DOHH2 (cell line): ENCODE data around the gene ACYP2.

ENCODE experiments used
- H3F3A ChIP-seq: fragments of 200-600 bp; sonication (generic), shearing (Covaris generic); 2 replicates; pipeline ENCODE4 v1.6.0; 2016; ENCODE audit warnings: antibody characterized with exemption, mild to moderate bottlenecking; ENCODE audit not compliant: control insufficient read depth, insufficient read depth
- H3K27ac ChIP-seq: fragments of 200-600 bp; sonication (generic); 2 replicates; pipeline ENCODE4 v1.5.1; 2014; ENCODE audit warnings: low read depth, mild to moderate bottlenecking, low read length, moderate library complexity
- H3K27me3 ChIP-seq: fragments of 200-600 bp; sonication (generic); 2 replicates; pipeline ENCODE4 v1.6.1; 2014; ENCODE audit warnings: mild to moderate bottlenecking, low read length, mixed read lengths; ENCODE audit not compliant: control insufficient read depth
- H3K36me3 ChIP-seq: fragments of 200-600 bp; sonication (generic); 2 replicates; pipeline ENCODE4 v1.6.1; 2014; ENCODE audit warnings: mild to moderate bottlenecking, low read length, moderate library complexity, mixed read lengths; ENCODE audit not compliant: control insufficient read depth
- H3K4me1 ChIP-seq: fragments of 200-600 bp; sonication (generic); 2 replicates; pipeline ENCODE4 v1.6.1; 2014; ENCODE audit warnings: mild to moderate bottlenecking, low read length, mixed read lengths; ENCODE audit not compliant: control insufficient read depth
- H3K4me2 ChIP-seq: fragments of 200-600 bp; sonication (generic); 2 replicates; pipeline ENCODE4 v1.6.0; 2014; ENCODE audit warnings: mild to moderate bottlenecking, low read length, moderate library complexity
- H3K4me3 ChIP-seq: fragments of 200-600 bp; sonication (generic); 2 replicates; pipeline ENCODE4 v1.5.1; 2014; ENCODE audit warnings: mild to moderate bottlenecking, low read length, mixed read lengths
- H3K79me2 ChIP-seq: fragments of 200-600 bp; sonication (generic); 2 replicates; pipeline ENCODE4 v1.6.1; 2014; ENCODE audit warnings: mild to moderate bottlenecking, low read length, mixed read lengths; ENCODE audit not compliant: control insufficient read depth
- H3K9me2 ChIP-seq: fragments of 200-600 bp; sonication (generic); replicated peaks from 2 replicates; pipeline ENCODE4 v1.6.1; 2014; ENCODE audit warnings: mild to moderate bottlenecking, low read length, mixed read lengths; ENCODE audit not compliant: control insufficient read depth
- H3K9me3 ChIP-seq: fragments of 200-600 bp; sonication (generic); 2 replicates; pipeline ENCODE4 v1.6.1; 2014; ENCODE audit warnings: antibody characterized with exemption, low read length, mixed read lengths; ENCODE audit not compliant: control insufficient read depth, insufficient read depth
- H4K20me1 ChIP-seq: fragments of 200-600 bp; sonication (generic); 2 replicates; pipeline ENCODE4 v1.6.0; 2014; ENCODE audit warnings: low read depth, mild to moderate bottlenecking, antibody characterized with exemption, low read length, moderate library complexity; ENCODE audit not compliant: control insufficient read depth, insufficient read depth
- CTCF ChIP-seq: fragments of 200-600 bp; sonication (generic); IDR thresholded peaks from one replicate; pipeline ENCODE4 v1.5.1; 2014; ENCODE audit warnings: antibody characterized with exemption, mild to moderate bottlenecking, low read depth, low read length; ENCODE audit not compliant: poor library complexity, severe bottlenecking
- EZH2phosphoT487 ChIP-seq: fragments of 200-600 bp; sonication (generic); IDR thresholded peaks from 2 replicates; pipeline ENCODE4 v1.6.1; 2017; ENCODE audit warnings: borderline replicate concordance, mild to moderate bottlenecking, antibody characterized with exemption, low read length, moderate library complexity, mixed read lengths

ACYP2 gene

GRCh38 chr2:54249629-54250028 lies 134.2 kb downstream of the ACYP2 start:
- no peak for TF ChIP-seq EZH2phosphoT487
- no peak for TF ChIP-seq CTCF
- no peak overlapping the region for H3K4me3 ChIP-seq
- H3K9me2 ChIP-seq: peaks cover 2% of the 10 kb centered on the region; the same call in 1 of the 2 replicates
- H3F3A ChIP-seq: no peaks in the 10 kb centered on the region
- no peaks in the 10 kb centered on the region for H3K79me2 ChIP-seq
- no peak overlapping the region for H3K27ac ChIP-seq
- H3K36me3 ChIP-seq: no peaks in the 10 kb centered on the region
- H3K27me3 ChIP-seq: no peaks in the 10 kb centered on the region
- H3K4me2 ChIP-seq: no peak overlapping the region
- no peaks in the 10 kb centered on the region for H3K4me1 ChIP-seq
- no peaks in the 10 kb centered on the region for H4K20me1 ChIP-seq
- no peaks in the 10 kb centered on the region for H3K9me3 ChIP-seq

- H3K9me2 ChIP-seq: no peaks in the 10 kb centered on the region
- H3K4me3 ChIP-seq: no peak overlapping the region
- H3K27me3 ChIP-seq: no peaks in the 10 kb centered on the region
- no peaks in the 10 kb centered on the region for H3K36me3 ChIP-seq
- H3K27ac ChIP-seq: no peak overlapping the region
- H3K4me1 ChIP-seq: no peaks in the 10 kb centered on the region
- no peaks in the 10 kb centered on the region for H3K79me2 ChIP-seq
- no peaks in the 10 kb centered on the region for H3K9me3 ChIP-seq
- H3F3A ChIP-seq: no peaks in the 10 kb centered on the region
- no peak for TF ChIP-seq EZH2phosphoT487
- no peak for TF ChIP-seq CTCF
- H4K20me1 ChIP-seq: no peaks in the 10 kb centered on the region
- H3K4me2 ChIP-seq: no peak overlapping the region
Measured at GRCh38 chr2:54254180-54254579, 138.8 kb downstream of the ACYP2 start.

DNA sequence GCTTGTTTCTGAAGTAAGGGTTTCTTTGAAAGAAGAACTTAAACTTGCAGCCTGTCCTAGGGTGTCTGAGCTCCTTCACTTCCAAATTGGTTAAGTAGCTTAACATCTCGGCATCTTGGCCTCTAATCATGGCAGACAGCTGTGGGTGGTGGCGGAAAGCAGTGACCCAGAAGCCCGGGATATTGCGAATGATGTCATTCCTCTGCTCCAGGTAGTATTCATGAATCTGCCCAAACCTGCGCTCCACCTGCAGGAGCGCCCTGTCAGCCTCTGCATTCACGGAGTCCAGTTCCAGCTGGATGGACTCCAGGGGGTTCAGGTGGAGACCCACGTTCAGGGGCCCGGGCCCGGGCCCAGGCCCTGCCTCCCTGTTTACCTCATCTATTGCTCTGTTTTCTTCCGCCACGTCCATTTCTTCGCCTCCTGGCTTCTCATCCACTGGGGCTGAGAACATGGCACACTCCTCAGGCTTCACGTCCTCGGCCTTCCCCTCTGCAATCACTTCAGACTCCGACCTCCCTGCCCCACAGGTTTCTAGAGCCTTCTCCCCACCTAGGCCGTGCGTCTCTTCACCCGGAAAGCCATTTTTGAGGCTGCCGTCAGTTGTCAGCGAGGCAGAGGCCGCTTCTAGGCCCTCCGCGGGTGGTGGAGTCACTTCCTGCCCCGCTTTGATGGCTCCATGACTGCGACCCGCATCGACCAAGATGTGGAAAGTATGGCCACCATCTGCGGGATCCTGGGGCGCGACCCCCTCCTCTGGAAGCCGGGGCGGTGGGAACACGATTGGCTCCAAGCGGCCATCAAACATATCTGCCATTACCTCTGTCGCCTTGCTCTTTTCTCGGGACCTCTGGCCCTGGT lies 140.0 kb downstream of the ACYP2 start:
- no peaks in the 10 kb centered on the region for H3K4me1 ChIP-seq
- H3K4me3 ChIP-seq: no peak overlapping the region
- H3K36me3 ChIP-seq: no peaks in the 10 kb centered on the region
- no peaks in the 10 kb centered on the region for H3K79me2 ChIP-seq
- no peaks in the 10 kb centered on the region for H3K9me3 ChIP-seq
- TF ChIP-seq CTCF (no peak), EZH2phosphoT487 (no peak)
- no peaks in the 10 kb centered on the region for H3F3A ChIP-seq
- H3K27me3 ChIP-seq: no peaks in the 10 kb centered on the region
- H4K20me1 ChIP-seq: no peaks in the 10 kb centered on the region
- no peaks in the 10 kb centered on the region for H3K9me2 ChIP-seq
- no peak overlapping the region for H3K27ac ChIP-seq
- H3K4me2 ChIP-seq: no peak overlapping the region
